Endodermal cell (in vitro differentiated cells): ENCODE results near the gene EPS15. TPM values are rescaled to one million over a fixed set of nuclear protein-coding genes. Genes with fewer than 3 reads are reported as not detected.

Experiments
- DNase-seq: peaks from one replicate; pipeline ENCODE4 v3.0.0-alpha.2; 2017
- H3K27ac ChIP-seq: 2 replicates; pipeline ENCODE4 v1.5.1; 2013; ENCODE audit warnings: mild to moderate bottlenecking, low read depth, low read length, moderate library complexity
- H3K27me3 ChIP-seq: 2 replicates; pipeline ENCODE4 v1.6.1; 2013; ENCODE audit warnings: mild to moderate bottlenecking, low read length, moderate library complexity; ENCODE audit not compliant: insufficient read depth, control insufficient read depth, poor library complexity, severe bottlenecking
- H3K36me3 ChIP-seq: 2 replicates; pipeline ENCODE4 v1.7.0; 2013; ENCODE audit warnings: mild to moderate bottlenecking, low read length, moderate library complexity; ENCODE audit not compliant: control insufficient read depth, insufficient read depth
- H3K4me1 ChIP-seq: one replicate; pipeline ENCODE4 v1.7.0; 2013; ENCODE audit warnings: low read length; ENCODE audit not compliant: control insufficient read depth, insufficient read depth
- H3K4me3 ChIP-seq: 2 replicates; pipeline ENCODE4 v1.5.1; 2013; ENCODE audit warnings: mild to moderate bottlenecking, low read length, moderate library complexity
- H3K9ac ChIP-seq: 2 replicates; pipeline ENCODE4 v1.6.1; 2013; ENCODE audit warnings: mild to moderate bottlenecking, low read length, moderate library complexity; ENCODE audit not compliant: poor library complexity, severe bottlenecking; ENCODE audit errors: extremely low read depth
- H3K9me3 ChIP-seq: 2 replicates; pipeline ENCODE4 v1.6.1; 2013; ENCODE audit warnings: mild to moderate bottlenecking, low read length, moderate library complexity; ENCODE audit not compliant: control insufficient read depth
- H3K27ac Mint-ChIP-seq: 2 replicates; pipeline ENCODE4 v1.8.0; 2020; ENCODE audit warnings: mixed read lengths
- H3K27me3 Mint-ChIP-seq: 2 replicates; pipeline ENCODE4 v1.8.0; 2021; ENCODE audit warnings: mild to moderate bottlenecking, mixed read lengths; ENCODE audit not compliant: insufficient read depth
- H3K36me3 Mint-ChIP-seq: 2 replicates; pipeline ENCODE4 v1.8.0; 2020; ENCODE audit warnings: low read depth, mixed read lengths
- H3K4me1 Mint-ChIP-seq: 2 replicates; pipeline ENCODE4 v1.8.0; 2020; ENCODE audit warnings: mixed read lengths
- H3K4me3 Mint-ChIP-seq: 2 replicates; pipeline ENCODE4 v1.8.0; 2020; ENCODE audit warnings: mild to moderate bottlenecking, moderate library complexity, mixed read lengths
- H3K9me3 Mint-ChIP-seq: 2 replicates; pipeline ENCODE4 v1.8.0; 2020; ENCODE audit warnings: mild to moderate bottlenecking, mixed read lengths
- WGBS, 2 experiments: methylation state at CpG; one replicate each; pipeline versions ENCODE4 v1.1.5 to v1.1.7; 2013; ENCODE audit warnings: missing lambda C conversion rate in 2 of 2, mixed read lengths in 1 of 2; ENCODE audit not compliant: insufficient coverage in 1 of 2, insufficient read length in 1 of 2; 5-methylcytosine and 5-hydroxymethylcytosine counted together
- total RNA-seq, 2 donors: library from RNA; stranded (reverse); fragmentation: NEBNext Ultra II Directional in 1 of 2; extraction: Animal tissue kit (Norgen Biotek cat#: 25700) in 1 of 2; gene quantifications; 2 replicates in 1 of 2; 3 replicates in 1 of 2; pipeline ENCODE4 v1.2.1, GENCODE V29; 2021
- TF ChIP-seq, protein P1 (sequence below): fragments of 200-600 bp; sonication (generic); conservative IDR thresholded peaks from 2 replicates; pipeline ENCODE4 v1.5.0; 2021; ENCODE audit warnings: antibody characterized with exemption, mild to moderate bottlenecking

Gene EPS15
- total RNA-seq, 2 donors from 2014 or later, result 45.0 to 46.9 TPM

DNA sequence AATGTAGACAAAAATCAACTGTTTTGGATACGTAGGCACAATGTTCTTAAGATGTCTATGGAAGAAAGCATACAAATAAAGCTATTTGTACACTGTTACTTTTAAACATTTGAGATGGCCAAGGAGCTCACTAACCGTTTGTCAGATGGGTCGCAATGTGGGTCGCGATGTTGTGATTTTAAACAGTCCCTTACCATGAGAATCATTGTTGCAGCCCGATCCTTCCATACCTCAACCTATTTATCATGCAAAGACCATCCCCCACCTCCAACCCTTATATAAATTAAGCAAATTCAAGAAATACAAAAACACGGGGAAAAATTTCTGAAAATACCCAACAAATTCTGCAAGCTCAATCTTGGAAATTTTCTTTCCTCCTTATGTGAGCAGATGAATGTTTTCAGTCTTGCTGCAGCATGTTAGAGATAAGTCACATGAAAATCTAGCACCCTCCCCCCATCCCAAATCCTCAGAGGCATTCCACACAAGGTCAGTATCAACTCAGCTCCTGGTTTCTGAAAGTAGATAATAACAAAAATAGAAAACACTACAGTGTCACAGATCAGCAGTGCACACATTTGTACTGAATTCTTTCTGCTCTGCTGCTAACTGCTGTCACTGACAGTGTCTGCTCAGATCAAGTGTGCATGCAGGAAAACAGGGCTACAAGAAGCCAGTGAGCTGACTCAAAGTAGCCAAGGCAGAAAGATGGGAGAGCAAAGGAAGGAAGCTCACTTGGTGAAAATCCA, 95.8 kb downstream of the EPS15 start:
- WGBS, 2 experiments, result 47 to 48% methylated on average over 7 of the region's 7 CpGs
- H3K36me3 ChIP-seq, result peaks cover 35% of the 10 kb centered on the region
- H3K9me3 ChIP-seq, result peaks cover 3% of the 10 kb centered on the region
- no peaks in the 10 kb centered on the region for H3K9me3 Mint-ChIP-seq
- H3K9ac ChIP-seq, result no peak overlapping the region
- no peaks in the 10 kb centered on the region for H3K27me3 Mint-ChIP-seq
- H3K27ac ChIP-seq, result no peak overlapping the region
- TF ChIP-seq, protein P1, sequence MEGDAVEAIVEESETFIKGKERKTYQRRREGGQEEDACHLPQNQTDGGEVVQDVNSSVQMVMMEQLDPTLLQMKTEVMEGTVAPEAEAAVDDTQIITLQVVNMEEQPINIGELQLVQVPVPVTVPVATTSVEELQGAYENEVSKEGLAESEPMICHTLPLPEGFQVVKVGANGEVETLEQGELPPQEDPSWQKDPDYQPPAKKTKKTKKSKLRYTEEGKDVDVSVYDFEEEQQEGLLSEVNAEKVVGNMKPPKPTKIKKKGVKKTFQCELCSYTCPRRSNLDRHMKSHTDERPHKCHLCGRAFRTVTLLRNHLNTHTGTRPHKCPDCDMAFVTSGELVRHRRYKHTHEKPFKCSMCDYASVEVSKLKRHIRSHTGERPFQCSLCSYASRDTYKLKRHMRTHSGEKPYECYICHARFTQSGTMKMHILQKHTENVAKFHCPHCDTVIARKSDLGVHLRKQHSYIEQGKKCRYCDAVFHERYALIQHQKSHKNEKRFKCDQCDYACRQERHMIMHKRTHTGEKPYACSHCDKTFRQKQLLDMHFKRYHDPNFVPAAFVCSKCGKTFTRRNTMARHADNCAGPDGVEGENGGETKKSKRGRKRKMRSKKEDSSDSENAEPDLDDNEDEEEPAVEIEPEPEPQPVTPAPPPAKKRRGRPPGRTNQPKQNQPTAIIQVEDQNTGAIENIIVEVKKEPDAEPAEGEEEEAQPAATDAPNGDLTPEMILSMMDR, result no peak
- peaks cover 17% of the 10 kb centered on the region for H3K4me1 Mint-ChIP-seq
- H3K4me3 ChIP-seq, result peak overlapping the region; percentile 48
- no peaks in the 10 kb centered on the region for H3K27me3 ChIP-seq
- peaks cover 2% of the 10 kb centered on the region for H3K4me1 ChIP-seq
- H3K36me3 Mint-ChIP-seq, result peaks cover 20% of the 10 kb centered on the region
- peak; percentile 52 for DNase-seq
- H3K27ac Mint-ChIP-seq, result peak overlapping the region; percentile 83
- peak overlapping the region; percentile 31 for H3K4me3 Mint-ChIP-seq

GRCh38 chr1:51422367-51423072, 96.5 kb downstream of the EPS15 start:
- Mint-ChIP-seq H3K4me3 (peak overlapping the region; percentile 31), H3K36me3 (peaks cover 14% of the 10 kb centered on the region), H3K27me3 (no peaks in the 10 kb centered on the region), H3K4me1 (peaks cover 17% of the 10 kb centered on the region), H3K27ac (peak overlapping the region; percentile 83), H3K9me3 (no peaks in the 10 kb centered on the region)
- Histone ChIP-seq H3K4me1 (peaks cover 2% of the 10 kb centered on the region), H3K27ac (peak overlapping the region; percentile 62), H3K27me3 (no peaks in the 10 kb centered on the region), H3K9ac (no peak overlapping the region), H3K36me3 (peaks cover 28% of the 10 kb centered on the region), H3K4me3 (peak overlapping the region; percentile 48), H3K9me3 (no peaks in the 10 kb centered on the region)
- TF ChIP-seq, protein P1, result no peak
- DNase-seq, result no peak
- WGBS, 2 experiments, result 83 to 85% methylated on average over 7 to 8 of the region's 8 CpGs

GRCh38 chr1:51421964-51422363, 97.1 kb downstream of the EPS15 start:
- no peak for DNase-seq
- H3K4me1 Mint-ChIP-seq, result peaks cover 17% of the 10 kb centered on the region
- Histone ChIP-seq H3K4me1 (peaks cover 2% of the 10 kb centered on the region), H3K9ac (no peak overlapping the region), H3K9me3 (no peaks in the 10 kb centered on the region), H3K4me3 (no peak overlapping the region), H3K27ac (no peak overlapping the region), H3K27me3 (no peaks in the 10 kb centered on the region), H3K36me3 (peaks cover 22% of the 10 kb centered on the region)
- H3K27ac Mint-ChIP-seq, result no peak overlapping the region
- no peaks in the 10 kb centered on the region for H3K9me3 Mint-ChIP-seq
- TF ChIP-seq, protein P1, result no peak
- no peak overlapping the region for H3K4me3 Mint-ChIP-seq
- H3K36me3 Mint-ChIP-seq, result peaks cover 8% of the 10 kb centered on the region
- H3K27me3 Mint-ChIP-seq, result no peaks in the 10 kb centered on the region
